Vagina (tissue), 2 donors: ENCODE measurements around the gene MORC3. TPM values are rescaled to one million over a fixed set of nuclear protein-coding genes. Genes with fewer than 3 reads are reported as not detected.

ENCODE experiments used
- DNase-seq, 2 donors: peaks; one replicate each; pipeline ENCODE4 v3.0.0-alpha.2; 2017; ENCODE audit errors: extremely low spot score in 2 of 2
- H3K27ac ChIP-seq: fragments of 200-600 bp; sonication (generic); one replicate; pipeline ENCODE4 v1.5.1; 2019
- H3K27me3 ChIP-seq: fragments of 200-600 bp; sonication (generic); one replicate; pipeline ENCODE4 v1.5.1; 2019
- H3K36me3 ChIP-seq, 2 donors: fragments of 200-600 bp; sonication (generic); one replicate each; pipeline ENCODE4 v1.5.1; 2017 to 2019
- H3K4me1 ChIP-seq: fragments of 200-600 bp; sonication (generic); one replicate; pipeline ENCODE4 v1.5.1; 2019
- H3K4me3 ChIP-seq, 2 donors: fragments of 200-600 bp; sonication (generic); 1 replicate in 1 of 2; 2 replicates in 1 of 2; pipeline ENCODE4 v1.5.1; 2016 to 2019
- H3K9me3 ChIP-seq: fragments of 200-600 bp; sonication (generic); one replicate; pipeline ENCODE4 v1.5.1; 2019
- POLR2A ChIP-seq, 2 donors: fragments of 450-650 bp; IDR thresholded peaks; one replicate each; pipeline ENCODE4 v1.6.1; 2017; ENCODE audit warnings: antibody characterized with exemption in 2 of 2, mild to moderate bottlenecking in 2 of 2, moderate library complexity in 2 of 2
- POLR2AphosphoS5 ChIP-seq, 2 donors: sonication (generic); formaldehyde crosslinking; IDR thresholded peaks; one replicate each; pipeline ENCODE4 v1.9.0; 2017; ENCODE audit warnings: antibody characterized with exemption in 2 of 2, mild to moderate bottlenecking in 2 of 2, low read depth in 1 of 2; ENCODE audit not compliant: insufficient read depth in 1 of 2
- intact Hi-C: fragments of 100-400 bp; cut with DNase I; formaldehyde crosslinking; loops from one replicate; pipeline ENCODE4 v1.15.1; 2023
- small RNA-seq: library from RNA; depleted of rRNA; stranded (forward); fragments of <200 nt; gene quantifications from one replicate; pipeline ENCODE3, GENCODE V24; 2016
- total RNA-seq: library from RNA; depleted of rRNA; stranded (reverse); fragments of >200 nt; gene quantifications from one replicate; pipeline ENCODE4 v1.2.3, GENCODE V29; 2016
- TF ChIP-seq, protein P1 (sequence below), 3 experiments: fragments of 450-650 bp in 2 of 3; fragments of 200-600 bp in 1 of 3; sonication (generic) in 1 of 3; IDR thresholded peaks; one replicate each; pipeline ENCODE4 v1.5.1; 2017 to 2019; ENCODE audit warnings: antibody characterized with exemption in 3 of 3, mild to moderate bottlenecking in 2 of 3, moderate library complexity in 2 of 3

MORC3 gene
- total RNA-seq, 1 donor from 2014 or later, result 51.6 TPM

DNA sequence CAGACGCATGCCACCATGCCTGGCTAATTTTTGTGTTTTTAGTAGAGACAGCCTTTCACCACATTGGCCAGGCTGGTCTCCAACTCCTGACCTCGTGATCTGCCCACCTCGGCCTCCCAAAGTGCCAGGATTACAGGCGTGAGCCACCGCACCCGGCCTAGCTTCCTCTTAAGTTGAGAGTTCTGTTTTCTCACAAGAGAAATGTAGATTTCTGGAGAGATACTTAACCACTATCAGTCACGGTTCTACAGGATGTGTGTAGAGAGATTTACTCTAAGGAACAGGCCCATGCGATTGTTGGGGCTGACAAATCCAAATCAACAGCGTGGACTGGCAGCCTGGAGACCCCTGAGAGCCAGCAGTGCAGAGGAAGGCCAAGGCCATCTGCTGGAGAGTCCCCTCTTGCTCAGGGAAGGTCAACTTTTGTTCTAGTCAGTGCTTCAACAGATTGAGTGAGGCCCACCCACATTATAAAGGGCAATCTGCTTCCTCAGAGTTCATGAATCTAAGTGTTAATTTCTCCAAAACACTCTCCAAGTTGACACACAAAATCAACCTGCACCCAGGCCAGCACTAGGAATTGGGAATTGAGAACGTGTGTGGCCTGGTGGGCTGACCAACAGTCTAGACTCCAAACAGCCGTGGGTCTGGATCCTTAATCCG lies 103.9 kb downstream of the MORC3 start:
- no peaks in the 10 kb centered on the region for H3K9me3 ChIP-seq
- no peaks in the 10 kb centered on the region for H3K27me3 ChIP-seq
- H3K4me3 ChIP-seq, result no peak overlapping the region
- TF ChIP-seq POLR2AphosphoS5 (IDR thresholded peaks at IDR 0.05; ENCODE audit: insufficient read depth in 1 of 2, low read depth in 1 of 2), result no peak
- TF ChIP-seq, protein P1, sequence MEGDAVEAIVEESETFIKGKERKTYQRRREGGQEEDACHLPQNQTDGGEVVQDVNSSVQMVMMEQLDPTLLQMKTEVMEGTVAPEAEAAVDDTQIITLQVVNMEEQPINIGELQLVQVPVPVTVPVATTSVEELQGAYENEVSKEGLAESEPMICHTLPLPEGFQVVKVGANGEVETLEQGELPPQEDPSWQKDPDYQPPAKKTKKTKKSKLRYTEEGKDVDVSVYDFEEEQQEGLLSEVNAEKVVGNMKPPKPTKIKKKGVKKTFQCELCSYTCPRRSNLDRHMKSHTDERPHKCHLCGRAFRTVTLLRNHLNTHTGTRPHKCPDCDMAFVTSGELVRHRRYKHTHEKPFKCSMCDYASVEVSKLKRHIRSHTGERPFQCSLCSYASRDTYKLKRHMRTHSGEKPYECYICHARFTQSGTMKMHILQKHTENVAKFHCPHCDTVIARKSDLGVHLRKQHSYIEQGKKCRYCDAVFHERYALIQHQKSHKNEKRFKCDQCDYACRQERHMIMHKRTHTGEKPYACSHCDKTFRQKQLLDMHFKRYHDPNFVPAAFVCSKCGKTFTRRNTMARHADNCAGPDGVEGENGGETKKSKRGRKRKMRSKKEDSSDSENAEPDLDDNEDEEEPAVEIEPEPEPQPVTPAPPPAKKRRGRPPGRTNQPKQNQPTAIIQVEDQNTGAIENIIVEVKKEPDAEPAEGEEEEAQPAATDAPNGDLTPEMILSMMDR (IDR thresholded peaks at IDR 0.05), result no peak
- no peak for TF ChIP-seq POLR2A (IDR thresholded peaks at IDR 0.05)
- DNase-seq, result no peak
- no peaks in the 10 kb centered on the region for H3K36me3 ChIP-seq
- H3K4me1 ChIP-seq, result no peaks in the 10 kb centered on the region
- H3K27ac ChIP-seq, result no peak overlapping the region
- intact Hi-C loops, result no loop called here

DNA sequence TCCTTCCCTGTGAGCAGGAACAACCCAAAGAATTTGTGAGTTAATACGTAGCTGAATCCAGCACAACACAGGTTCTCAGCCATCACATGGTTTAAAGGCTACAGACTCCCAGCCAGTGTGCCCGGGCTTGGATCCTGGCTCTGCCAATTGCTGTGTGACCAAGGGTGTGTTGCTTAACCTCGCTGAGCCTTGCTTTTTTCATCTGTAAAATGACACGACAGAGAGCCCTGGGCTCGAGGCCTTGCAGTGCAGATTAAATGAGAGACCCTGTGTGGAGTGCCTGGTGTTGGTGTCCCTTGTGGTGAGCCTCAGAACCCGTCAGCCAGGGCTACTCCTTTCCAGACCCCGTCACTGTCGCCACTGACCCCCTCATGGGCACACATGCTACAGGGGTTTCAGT lies 104.6 kb downstream of the MORC3 start:
- intact Hi-C loops, result no loop called here
- DNase-seq, result no peak
- no peak overlapping the region for H3K27ac ChIP-seq
- no peaks in the 10 kb centered on the region for H3K27me3 ChIP-seq
- peaks cover 4% of the 10 kb centered on the region for H3K4me1 ChIP-seq
- no peak for TF ChIP-seq POLR2A (IDR thresholded peaks at IDR 0.05)
- TF ChIP-seq POLR2AphosphoS5 (IDR thresholded peaks at IDR 0.05; ENCODE audit: insufficient read depth in 1 of 2, low read depth in 1 of 2), result no peak
- TF ChIP-seq, protein P1 (IDR thresholded peaks at IDR 0.05), result no peak
- no peaks in the 10 kb centered on the region for H3K36me3 ChIP-seq
- no peak overlapping the region for H3K4me3 ChIP-seq
- H3K9me3 ChIP-seq, result no peaks in the 10 kb centered on the region

DNA sequence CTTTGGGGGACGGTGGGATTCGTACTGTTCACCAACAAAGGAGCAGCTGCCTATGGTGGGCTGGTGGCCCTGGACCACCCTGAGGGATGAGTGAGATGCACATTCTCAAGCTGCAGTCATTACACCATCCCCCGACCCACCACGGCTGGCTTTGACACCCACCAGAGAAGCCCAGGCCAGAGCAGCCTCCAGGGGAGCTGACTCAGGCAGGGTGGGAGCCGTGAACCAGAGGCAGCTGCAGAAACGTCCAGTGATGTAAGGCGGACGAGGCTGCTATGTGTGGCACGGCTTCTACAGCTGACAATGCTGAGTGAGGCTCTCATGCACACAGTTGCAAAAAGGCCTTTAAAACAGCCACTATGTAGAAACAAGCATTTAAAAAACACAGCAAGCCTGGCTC lies 105.3 kb downstream of the MORC3 start:
- TF ChIP-seq, protein P1 (IDR thresholded peaks at IDR 0.05), result no peak
- TF ChIP-seq POLR2AphosphoS5 (IDR thresholded peaks at IDR 0.05; ENCODE audit: insufficient read depth in 1 of 2, low read depth in 1 of 2) (no peak), POLR2A (IDR thresholded peaks at IDR 0.05) (no peak)
- Histone ChIP-seq H3K9me3 (no peaks in the 10 kb centered on the region), H3K36me3 (no peaks in the 10 kb centered on the region), H3K4me3 (no peak overlapping the region), H3K27me3 (no peaks in the 10 kb centered on the region), H3K27ac (no peak overlapping the region), H3K4me1 (peaks cover 11% of the 10 kb centered on the region)
- intact Hi-C loops, result no loop called here
- DNase-seq, result no peak

Small RNA genes lying within 50 kb of the gene (small RNA-seq; reads per million reads assigned to genes)
- not detected for gene ATP5MFP1

Other genes starting within 250 kb of the MORC3 start
- gene CBR3, start 185.1 kb upstream of the MORC3 start, total RNA-seq, result 45.2 TPM
- gene DOP1B, start 163.4 kb upstream of the MORC3 start, total RNA-seq, result 13.5 TPM
- 1.7 TPM for gene CHAF1B, start 65.2 kb downstream of the MORC3 start, total RNA-seq
- gene CLDN14, start 159.9 kb downstream of the MORC3 start, total RNA-seq, result not detected